Tibial artery (tissue), 4 donors: Measurements from ENCODE around the gene KCNJ9.
A peak's percentile ranks its signal among the peaks of the same experiment; 100 is the strongest.

Experiments
- DNase-seq, 2 donors: peaks; one replicate each; pipeline ENCODE4 v3.0.0-alpha.2; 2019
- H3K27ac ChIP-seq, 2 donors: fragments of 200-600 bp; sonication (generic) in 1 of 2; 1 replicate in 1 of 2; 2 replicates in 1 of 2; pipeline ENCODE4 v1.5.1; 2018 to 2019; ENCODE audit warnings: mild to moderate bottlenecking in 1 of 2
- H3K27me3 ChIP-seq, 2 donors: fragments of 200-600 bp; sonication (generic) in 1 of 2; one replicate each; pipeline versions ENCODE4 v1.5.1 to v1.6.0; 2016 to 2019
- H3K36me3 ChIP-seq, 3 donors: fragments of 200-600 bp; sonication (generic) in 2 of 3; one replicate each; pipeline ENCODE4 v1.5.1; 2016 to 2019; ENCODE audit warnings: mild to moderate bottlenecking in 2 of 3
- H3K4me1 ChIP-seq, 4 donors: fragments of 200-600 bp; sonication (generic) in 2 of 4; 1 replicate in 3 of 4; 2 replicates in 1 of 4; pipeline ENCODE4 v1.5.1; 2016 to 2019
- H3K4me3 ChIP-seq, 2 donors: fragments of 200-600 bp; sonication (generic) in 1 of 2; 1 replicate in 1 of 2; 2 replicates in 1 of 2; pipeline ENCODE4 v1.5.1; 2018 to 2019; ENCODE audit warnings: mild to moderate bottlenecking in 2 of 2
- H3K9me3 ChIP-seq, 3 donors: fragments of 200-600 bp; sonication (generic) in 1 of 3; one replicate each; pipeline ENCODE4 v1.5.1; 2016 to 2019
- intact Hi-C: fragments of 100-400 bp; cut with DNase I; formaldehyde crosslinking; loops from one replicate; pipeline ENCODE4 v1.15.0; 2023; ENCODE audit warnings: low total_unique reads
- TF ChIP-seq, protein P1 (sequence below), 2 experiments: fragments of 200-600 bp in 1 of 2; fragments of 450-650 bp in 1 of 2; IDR thresholded peaks; one replicate each; pipeline ENCODE4 v1.5.1; 2017 to 2019; ENCODE audit warnings: antibody characterized with exemption in 2 of 2, mild to moderate bottlenecking in 1 of 2, moderate library complexity in 1 of 2

Gene KCNJ9

DNA sequence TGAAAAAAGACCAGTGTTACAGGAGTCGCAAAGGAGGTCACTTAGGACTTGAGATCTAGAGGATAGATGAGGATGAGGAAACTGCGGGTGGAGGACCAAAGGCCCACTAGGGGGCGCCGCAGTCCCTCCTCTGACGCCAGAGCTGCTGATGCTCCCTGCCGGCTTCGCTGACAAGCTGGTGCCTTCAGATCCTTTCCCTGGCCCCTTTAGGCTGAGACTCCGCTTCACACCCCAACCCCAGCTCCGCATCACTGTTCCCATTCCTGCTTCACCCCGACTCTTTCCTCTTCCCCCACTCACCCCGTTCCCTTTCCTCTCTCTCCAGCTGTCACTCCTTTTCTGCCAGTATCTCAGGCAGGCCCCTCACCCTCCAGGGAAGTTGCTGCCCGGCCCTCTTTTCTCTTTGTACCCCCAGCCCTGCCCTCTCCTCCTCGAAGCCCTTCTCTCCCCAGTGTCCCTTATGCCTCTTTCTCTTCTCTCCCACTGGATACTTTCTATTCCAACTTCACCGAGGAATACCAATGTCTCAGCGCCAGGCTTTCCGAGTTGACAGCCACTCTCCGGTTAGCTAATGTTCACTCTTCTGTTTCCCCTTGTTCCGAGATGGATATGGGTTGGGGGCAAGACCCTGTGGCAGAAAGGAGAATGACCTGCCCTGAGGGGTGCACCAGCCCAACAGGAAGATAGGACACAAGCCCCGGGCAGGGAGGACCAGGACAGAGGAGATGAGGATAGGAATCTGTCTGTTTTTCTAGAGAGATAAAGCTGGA is 4.5 kb downstream of the KCNJ9 start:
- peaks cover 0 to 45% (median 35%) of the 10 kb centered on the region in 4 donors for H3K4me1 ChIP-seq
- intact Hi-C loops, result loop anchor here (1.0 kb wide), 1 partner anchor 12 kb away; the partner anchor contains the start of gene IGSF8
- peak overlapping the region; percentile 77 to 84 for H3K27ac ChIP-seq
- H3K4me3 ChIP-seq, result peak overlapping the region in 1 of 2 donors; percentile 4
- peaks cover 5 to 38% (median 27%) of the 10 kb centered on the region in 3 donors for H3K36me3 ChIP-seq
- H3K9me3 ChIP-seq, result no peaks in the 10 kb centered on the region
- DNase-seq, result peak; percentile 83 to 95
- H3K27me3 ChIP-seq, result peaks cover 0 to 6% of the 10 kb centered on the region in 2 donors
- TF ChIP-seq, protein P1, sequence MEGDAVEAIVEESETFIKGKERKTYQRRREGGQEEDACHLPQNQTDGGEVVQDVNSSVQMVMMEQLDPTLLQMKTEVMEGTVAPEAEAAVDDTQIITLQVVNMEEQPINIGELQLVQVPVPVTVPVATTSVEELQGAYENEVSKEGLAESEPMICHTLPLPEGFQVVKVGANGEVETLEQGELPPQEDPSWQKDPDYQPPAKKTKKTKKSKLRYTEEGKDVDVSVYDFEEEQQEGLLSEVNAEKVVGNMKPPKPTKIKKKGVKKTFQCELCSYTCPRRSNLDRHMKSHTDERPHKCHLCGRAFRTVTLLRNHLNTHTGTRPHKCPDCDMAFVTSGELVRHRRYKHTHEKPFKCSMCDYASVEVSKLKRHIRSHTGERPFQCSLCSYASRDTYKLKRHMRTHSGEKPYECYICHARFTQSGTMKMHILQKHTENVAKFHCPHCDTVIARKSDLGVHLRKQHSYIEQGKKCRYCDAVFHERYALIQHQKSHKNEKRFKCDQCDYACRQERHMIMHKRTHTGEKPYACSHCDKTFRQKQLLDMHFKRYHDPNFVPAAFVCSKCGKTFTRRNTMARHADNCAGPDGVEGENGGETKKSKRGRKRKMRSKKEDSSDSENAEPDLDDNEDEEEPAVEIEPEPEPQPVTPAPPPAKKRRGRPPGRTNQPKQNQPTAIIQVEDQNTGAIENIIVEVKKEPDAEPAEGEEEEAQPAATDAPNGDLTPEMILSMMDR (IDR thresholded peaks at IDR 0.05), result peak; percentile 76 to 91

GRCh38 chr1:160086456-160086892 is 5.1 kb downstream of the KCNJ9 start:
- Histone ChIP-seq H3K27ac (peak overlapping the region; percentile 77 to 84), H3K4me3 (peak overlapping the region in 1 of 2 donors; percentile 4), H3K9me3 (no peaks in the 10 kb centered on the region), H3K27me3 (peaks cover 0 to 6% of the 10 kb centered on the region in 2 donors), H3K4me1 (peaks cover 0 to 39% (median 30%) of the 10 kb centered on the region in 4 donors), H3K36me3 (peaks cover 11 to 45% (median 33%) of the 10 kb centered on the region in 3 donors)
- intact Hi-C loops, result loop anchor here (1.0 kb wide), 1 partner anchor 12 kb away; the partner anchor contains the start of gene IGSF8
- DNase-seq, result peak in 1 of 2 donors; percentile 78
- TF ChIP-seq, protein P1 (IDR thresholded peaks at IDR 0.05), result no peak

GRCh38 chr1:160087118-160087662 is 5.9 kb downstream of the KCNJ9 start:
- intact Hi-C loops, result no loop called here
- TF ChIP-seq, protein P1 (IDR thresholded peaks at IDR 0.05), result no peak
- Histone ChIP-seq H3K27me3 (peaks cover 0 to 6% of the 10 kb centered on the region in 2 donors), H3K36me3 (peaks cover 18 to 52% (median 41%) of the 10 kb centered on the region in 3 donors), H3K4me3 (no peak overlapping the region), H3K27ac (peak overlapping the region; percentile 77 to 84), H3K4me1 (peaks cover 0 to 37% (median 27%) of the 10 kb centered on the region in 4 donors), H3K9me3 (no peaks in the 10 kb centered on the region)
- no peak for DNase-seq

- no peaks in the 10 kb centered on the region for H3K9me3 ChIP-seq
- peaks cover 42 to 79% (median 66%) of the 10 kb centered on the region in 3 donors for H3K36me3 ChIP-seq
- H3K4me1 ChIP-seq, result peaks cover 0 to 42% (median 19%) of the 10 kb centered on the region in 4 donors
- intact Hi-C loops, result no loop called here
- TF ChIP-seq, protein P1 (IDR thresholded peaks at IDR 0.05), result no peak
- H3K4me3 ChIP-seq, result no peak overlapping the region
- no peaks in the 10 kb centered on the region for H3K27me3 ChIP-seq
- H3K27ac ChIP-seq, result no peak overlapping the region
- DNase-seq, result no peak
Measured at GRCh38 chr1:160089883-160090282, 8.5 kb downstream of the KCNJ9 start.

DNA sequence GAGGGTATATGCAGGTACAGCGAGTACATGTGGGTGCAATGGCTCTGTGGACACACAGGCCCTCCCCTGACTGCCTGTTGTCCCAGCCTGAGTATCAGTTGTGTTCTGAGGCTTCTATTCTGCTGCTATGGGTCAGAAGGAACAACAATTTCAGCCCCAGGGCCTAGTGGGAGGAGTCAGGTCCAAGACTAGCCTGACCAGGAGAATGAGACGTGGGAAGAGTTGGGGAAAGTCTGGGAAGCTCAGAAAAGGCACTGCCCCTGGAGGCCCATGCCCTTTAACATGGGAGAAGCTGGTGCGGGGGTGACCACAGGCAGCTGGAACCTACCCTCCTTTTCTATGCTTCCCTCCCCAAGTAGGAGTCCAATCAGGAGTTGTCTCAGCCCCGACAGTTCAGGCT is 9.4 kb downstream of the KCNJ9 start:
- intact Hi-C loops, result no loop called here
- TF ChIP-seq, protein P1 (IDR thresholded peaks at IDR 0.05), result no peak
- Histone ChIP-seq H3K4me1 (peaks cover 0 to 40% (median 16%) of the 10 kb centered on the region in 4 donors), H3K27me3 (no peaks in the 10 kb centered on the region), H3K36me3 (peaks cover 46 to 85% (median 68%) of the 10 kb centered on the region in 3 donors), H3K27ac (no peak overlapping the region), H3K9me3 (no peaks in the 10 kb centered on the region), H3K4me3 (no peak overlapping the region)
- DNase-seq, result no peak
